Liver (tissue), 9 donors: ENCODE measurements around the gene GBA3. TPM values are rescaled to one million over a fixed set of nuclear protein-coding genes. Genes with fewer than 3 reads are reported as not detected.

ENCODE experiments used
- DNase-seq: peaks from one replicate; pipeline ENCODE4 v3.0.0-alpha.2; 2017; ENCODE audit warnings: low spot score
- H3K27ac ChIP-seq, 2 donors: one replicate each; pipeline ENCODE4 v1.7.0; 2013; ENCODE audit warnings: inconsistent platforms in 2 of 2, low read length in 2 of 2, control low read depth in 1 of 2, low read depth in 1 of 2, mild to moderate bottlenecking in 1 of 2
- H3K27me3 ChIP-seq, 4 donors: one replicate each; pipeline versions ENCODE4 v1.6.1 to v1.7.0; 2013; ENCODE audit warnings: low read length in 3 of 4, inconsistent platforms in 1 of 4, mild to moderate bottlenecking in 1 of 4, moderate library complexity in 1 of 4; ENCODE audit not compliant: control insufficient read depth in 4 of 4, insufficient read depth in 4 of 4
- H3K36me3 ChIP-seq, 4 donors: one replicate each; pipeline versions ENCODE4 v1.6.1 to v1.7.0; 2013; ENCODE audit warnings: low read length in 3 of 4, mild to moderate bottlenecking in 3 of 4, low read depth in 1 of 4, moderate library complexity in 1 of 4; ENCODE audit not compliant: control insufficient read depth in 4 of 4, insufficient read depth in 3 of 4
- H3K4me1 ChIP-seq, 4 donors: one replicate each; pipeline versions ENCODE4 v1.6.1 to v1.7.0; 2013; ENCODE audit warnings: low read length in 3 of 4, mild to moderate bottlenecking in 3 of 4, moderate library complexity in 1 of 4; ENCODE audit not compliant: control insufficient read depth in 4 of 4, insufficient read depth in 4 of 4
- H3K4me3 ChIP-seq, 3 donors: one replicate each; pipeline versions ENCODE4 v1.6.1 to v1.7.0; 2013; ENCODE audit warnings: low read length in 3 of 3, control low read depth in 1 of 3, low read depth in 1 of 3, mild to moderate bottlenecking in 1 of 3
- H3K9ac ChIP-seq, 2 donors: one replicate each; pipeline ENCODE4 v1.7.0; 2013; ENCODE audit warnings: low read length in 2 of 2, mild to moderate bottlenecking in 2 of 2, moderate library complexity in 2 of 2, control low read depth in 1 of 2, low read depth in 1 of 2
- H3K9me3 ChIP-seq, 4 donors: one replicate each; pipeline versions ENCODE4 v1.6.1 to v1.7.0; 2013; ENCODE audit warnings: low read length in 3 of 4; ENCODE audit not compliant: control insufficient read depth in 4 of 4
- HNF4A ChIP-seq, 2 donors: conservative IDR thresholded peaks; 2 replicates each; pipeline ENCODE4 v1.6.1; 2016; ENCODE audit warnings: antibody characterized with exemption in 2 of 2, mild to moderate bottlenecking in 2 of 2
- NR2F2 ChIP-seq: IDR thresholded peaks from 2 replicates; pipeline ENCODE4 v1.6.1; 2016; ENCODE audit warnings: antibody characterized with exemption
- RXRA ChIP-seq, 2 donors: IDR thresholded peaks; 2 replicates each; pipeline ENCODE4 v1.6.1; 2017 to 2018; ENCODE audit warnings: antibody characterized with exemption in 2 of 2, mild to moderate bottlenecking in 1 of 2
- TAF1 ChIP-seq: conservative IDR thresholded peaks from 2 replicates; pipeline ENCODE4 v1.6.1; 2016; ENCODE audit warnings: antibody characterized with exemption, mild to moderate bottlenecking
- YY1 ChIP-seq: IDR thresholded peaks from 2 replicates; pipeline ENCODE4 v1.6.1; 2016; ENCODE audit warnings: antibody characterized with exemption, mild to moderate bottlenecking
- WGBS: extraction: QIAGEN DNeasy Blood & Tissue Kit; methylation state at CpG from one replicate; pipeline ENCODE4 v1.1.7; 2013; 5-methylcytosine and 5-hydroxymethylcytosine counted together
- polyA plus RNA-seq, 2 donors: library from polyadenylated mRNA; stranded (reverse) in 1 of 2; unstranded in 1 of 2; fragments of 200-250 nt in 1 of 2; fragments of >200 nt in 1 of 2; fragmentation: Nextera tagmentation in 1 of 2; extraction: Ambion mirVana in 1 of 2; gene quantifications; one replicate each; pipeline versions ENCODE4 v1.2.1 to v1.2.3, GENCODE V29; 2013 to 2015
- total RNA-seq, 2 donors: library from RNA; depleted of rRNA; stranded (reverse); fragments of >200 nt; gene quantifications; one replicate each; pipeline ENCODE4 v1.2.3, GENCODE V29; 2014
- TF ChIP-seq, protein P1 (sequence below): IDR thresholded peaks from 2 replicates; pipeline ENCODE4 v1.6.1; 2016; ENCODE audit warnings: antibody characterized with exemption, mild to moderate bottlenecking
- TF ChIP-seq, protein P2 (sequence below): fragments of 150-350 bp; IDR thresholded peaks from 2 replicates; pipeline ENCODE4 v1.5.1; 2017; ENCODE audit warnings: improper control_type of control experiment, low read depth, low read length; ENCODE audit not compliant: missing input control
- donor health status: healthy.
- donor health status: healthy.
- donor health status: healthy.
- donor health status: healthy.
- donor health status: healthy.

The GBA3 gene
- total and polyA plus RNA-seq, 4 donors: 10.6 to 36.7 (median 18.9) TPM

DNA sequence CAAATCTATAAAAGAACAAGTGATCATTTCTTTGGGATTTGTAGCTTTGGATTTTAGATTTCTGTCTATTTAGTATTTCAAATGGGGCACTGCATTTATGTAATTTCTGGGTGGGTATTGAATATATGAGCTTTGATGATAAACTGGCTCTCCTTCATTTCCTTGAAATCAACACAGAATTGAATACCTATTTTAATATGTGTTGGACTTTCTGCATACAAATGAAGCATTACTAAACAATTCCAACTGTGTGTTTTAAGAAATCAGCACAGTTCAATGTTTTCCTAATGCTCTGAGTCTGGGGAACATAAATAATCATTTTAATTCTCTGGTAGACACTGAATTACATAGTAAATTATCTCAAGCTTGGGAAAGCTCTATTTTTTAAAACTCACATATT is 42.0 kb upstream of the GBA3 start:
- no peak for DNase-seq
- Histone ChIP-seq H3K36me3 (no peaks in the 10 kb centered on the region), H3K4me1 (peaks cover 3 to 11% (median 8%) of the 10 kb centered on the region in 4 donors)

DNA sequence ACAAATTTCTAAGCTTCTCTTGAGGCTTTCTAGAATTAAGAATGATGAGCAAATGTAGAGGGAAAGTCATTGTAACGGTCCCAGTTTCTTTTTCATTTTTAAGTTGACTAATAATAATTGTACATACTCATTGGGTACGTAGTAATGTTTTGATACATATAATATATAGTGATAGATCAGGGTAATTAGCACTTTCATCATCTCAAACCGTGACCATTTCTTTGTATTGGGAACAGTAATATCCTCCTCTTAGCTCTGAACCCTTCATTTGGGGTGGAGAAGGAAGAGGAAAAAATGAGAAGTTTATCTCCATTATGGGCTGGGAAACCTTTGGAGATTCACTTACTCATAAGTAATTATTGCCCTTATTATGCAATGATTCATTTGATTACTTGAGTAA is 39.0 kb upstream of the GBA3 start:
- TF ChIP-seq NR2F2 (no peak), YY1 (no peak)
- Histone ChIP-seq H3K36me3 (no peaks in the 10 kb centered on the region), H3K27me3 (no peaks in the 10 kb centered on the region), H3K27ac (no peak overlapping the region), H3K9me3 (peaks cover 0 to 1% (median 0%) of the 10 kb centered on the region in 4 donors), H3K4me3 (no peak overlapping the region), H3K9ac (no peak overlapping the region), H3K4me1 (peaks cover 0 to 2% (median 0%) of the 10 kb centered on the region in 4 donors)
- DNase-seq: no peak
- WGBS: 91% methylated on average over 3 of the region's 3 CpGs

More for the DNA sequence above, 42.0 kb upstream of the GBA3 start:
- H3K9ac ChIP-seq: no peak overlapping the region
- TF ChIP-seq RXRA (IDR thresholded peaks at IDR 0.05) (no peak), HNF4A (conservative IDR thresholded peaks at IDR 0.05) (peak in 1 of 2 donors; percentile 22)
- TF ChIP-seq, protein P1, sequence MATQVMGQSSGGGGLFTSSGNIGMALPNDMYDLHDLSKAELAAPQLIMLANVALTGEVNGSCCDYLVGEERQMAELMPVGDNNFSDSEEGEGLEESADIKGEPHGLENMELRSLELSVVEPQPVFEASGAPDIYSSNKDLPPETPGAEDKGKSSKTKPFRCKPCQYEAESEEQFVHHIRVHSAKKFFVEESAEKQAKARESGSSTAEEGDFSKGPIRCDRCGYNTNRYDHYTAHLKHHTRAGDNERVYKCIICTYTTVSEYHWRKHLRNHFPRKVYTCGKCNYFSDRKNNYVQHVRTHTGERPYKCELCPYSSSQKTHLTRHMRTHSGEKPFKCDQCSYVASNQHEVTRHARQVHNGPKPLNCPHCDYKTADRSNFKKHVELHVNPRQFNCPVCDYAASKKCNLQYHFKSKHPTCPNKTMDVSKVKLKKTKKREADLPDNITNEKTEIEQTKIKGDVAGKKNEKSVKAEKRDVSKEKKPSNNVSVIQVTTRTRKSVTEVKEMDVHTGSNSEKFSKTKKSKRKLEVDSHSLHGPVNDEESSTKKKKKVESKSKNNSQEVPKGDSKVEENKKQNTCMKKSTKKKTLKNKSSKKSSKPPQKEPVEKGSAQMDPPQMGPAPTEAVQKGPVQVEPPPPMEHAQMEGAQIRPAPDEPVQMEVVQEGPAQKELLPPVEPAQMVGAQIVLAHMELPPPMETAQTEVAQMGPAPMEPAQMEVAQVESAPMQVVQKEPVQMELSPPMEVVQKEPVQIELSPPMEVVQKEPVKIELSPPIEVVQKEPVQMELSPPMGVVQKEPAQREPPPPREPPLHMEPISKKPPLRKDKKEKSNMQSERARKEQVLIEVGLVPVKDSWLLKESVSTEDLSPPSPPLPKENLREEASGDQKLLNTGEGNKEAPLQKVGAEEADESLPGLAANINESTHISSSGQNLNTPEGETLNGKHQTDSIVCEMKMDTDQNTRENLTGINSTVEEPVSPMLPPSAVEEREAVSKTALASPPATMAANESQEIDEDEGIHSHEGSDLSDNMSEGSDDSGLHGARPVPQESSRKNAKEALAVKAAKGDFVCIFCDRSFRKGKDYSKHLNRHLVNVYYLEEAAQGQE: no peak
- peaks cover 0 to 1% (median 0%) of the 10 kb centered on the region in 4 donors for H3K9me3 ChIP-seq
- H3K4me3 ChIP-seq: no peak overlapping the region
- H3K27me3 ChIP-seq: no peaks in the 10 kb centered on the region
- H3K27ac ChIP-seq: no peak overlapping the region

DNA sequence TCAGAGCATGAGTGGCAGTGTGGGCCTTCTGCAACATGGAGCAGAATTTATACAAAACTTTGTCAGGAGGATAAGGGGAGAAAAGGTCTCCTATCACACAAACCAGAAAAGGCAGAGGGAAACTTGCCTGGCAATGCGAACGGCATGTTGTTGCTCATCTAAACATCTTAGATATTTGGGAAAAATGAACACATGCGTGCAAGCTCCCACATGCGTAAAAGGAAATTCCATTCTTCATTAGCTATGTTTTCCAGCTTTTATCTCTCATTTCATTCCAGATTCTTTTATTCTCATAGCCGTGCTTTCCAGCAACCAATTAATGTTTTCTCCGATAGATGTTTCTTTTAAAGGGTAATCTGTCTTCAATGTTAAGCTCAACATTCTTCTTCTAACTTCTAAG is 31.3 kb upstream of the GBA3 start:
- Histone ChIP-seq H3K36me3 (no peaks in the 10 kb centered on the region), H3K27me3 (no peaks in the 10 kb centered on the region), H3K4me1 (no peaks in the 10 kb centered on the region), H3K4me3 (no peak overlapping the region), H3K27ac (no peak overlapping the region), H3K9ac (no peak overlapping the region), H3K9me3 (no peaks in the 10 kb centered on the region)
- 75% methylated on average over 6 of the region's 6 CpGs for whole genome bisulfite sequencing
- DNase-seq: no peak
- TF ChIP-seq, protein P2, sequence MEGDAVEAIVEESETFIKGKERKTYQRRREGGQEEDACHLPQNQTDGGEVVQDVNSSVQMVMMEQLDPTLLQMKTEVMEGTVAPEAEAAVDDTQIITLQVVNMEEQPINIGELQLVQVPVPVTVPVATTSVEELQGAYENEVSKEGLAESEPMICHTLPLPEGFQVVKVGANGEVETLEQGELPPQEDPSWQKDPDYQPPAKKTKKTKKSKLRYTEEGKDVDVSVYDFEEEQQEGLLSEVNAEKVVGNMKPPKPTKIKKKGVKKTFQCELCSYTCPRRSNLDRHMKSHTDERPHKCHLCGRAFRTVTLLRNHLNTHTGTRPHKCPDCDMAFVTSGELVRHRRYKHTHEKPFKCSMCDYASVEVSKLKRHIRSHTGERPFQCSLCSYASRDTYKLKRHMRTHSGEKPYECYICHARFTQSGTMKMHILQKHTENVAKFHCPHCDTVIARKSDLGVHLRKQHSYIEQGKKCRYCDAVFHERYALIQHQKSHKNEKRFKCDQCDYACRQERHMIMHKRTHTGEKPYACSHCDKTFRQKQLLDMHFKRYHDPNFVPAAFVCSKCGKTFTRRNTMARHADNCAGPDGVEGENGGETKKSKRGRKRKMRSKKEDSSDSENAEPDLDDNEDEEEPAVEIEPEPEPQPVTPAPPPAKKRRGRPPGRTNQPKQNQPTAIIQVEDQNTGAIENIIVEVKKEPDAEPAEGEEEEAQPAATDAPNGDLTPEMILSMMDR: no peak
- no peak for TF ChIP-seq TAF1
